ENCODE measurements around the gene ELN.

ELN gene

DNA sequence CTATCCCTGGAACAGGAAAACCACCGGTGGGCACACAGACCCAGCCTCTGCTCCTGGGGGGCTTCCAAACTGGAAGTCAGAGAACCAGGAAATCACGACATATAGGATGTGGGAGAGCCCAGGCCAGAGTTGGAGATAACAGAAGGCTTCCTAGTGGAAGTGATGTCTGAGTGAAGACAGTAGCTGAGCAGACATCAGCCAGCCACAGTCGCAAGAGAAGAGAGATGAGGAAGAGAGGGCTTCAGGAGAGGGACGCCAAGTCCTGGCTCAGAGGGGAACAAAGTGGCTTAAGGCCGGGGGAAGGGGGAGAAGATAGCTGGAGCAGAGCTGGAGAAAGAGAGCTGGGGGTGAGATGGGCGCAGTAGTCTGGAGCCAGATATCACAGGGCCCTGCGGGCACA is 30.9 kb upstream of the ELN start:
- POLR2A ChIA-PET = interaction anchor here (0.9 kb wide), 1 partner anchor 9 kb away, joined by 3 read pairs; no protein-coding TSS in a partner anchor
- CTCF ChIA-PET = interaction anchor here (1.0 kb wide), 1 partner anchor 30 kb away, joined by 4 read pairs; no protein-coding TSS in a partner anchor
- DNase-seq (ENCODE audit: extremely low spot score) = no peak
- TF ChIP-seq ELF4 (IDR thresholded peaks at IDR 0.05) = no peak
- TF ChIP-seq L3MBTL2 (conservative IDR thresholded peaks at IDR 0.05) = no peak
- TF ChIP-seq BHLHE40 (IDR thresholded peaks at IDR 0.05; ENCODE audit: borderline replicate concordance) = no peak
- no peak for TF ChIP-seq ARNT (IDR thresholded peaks at IDR 0.05)

DNA sequence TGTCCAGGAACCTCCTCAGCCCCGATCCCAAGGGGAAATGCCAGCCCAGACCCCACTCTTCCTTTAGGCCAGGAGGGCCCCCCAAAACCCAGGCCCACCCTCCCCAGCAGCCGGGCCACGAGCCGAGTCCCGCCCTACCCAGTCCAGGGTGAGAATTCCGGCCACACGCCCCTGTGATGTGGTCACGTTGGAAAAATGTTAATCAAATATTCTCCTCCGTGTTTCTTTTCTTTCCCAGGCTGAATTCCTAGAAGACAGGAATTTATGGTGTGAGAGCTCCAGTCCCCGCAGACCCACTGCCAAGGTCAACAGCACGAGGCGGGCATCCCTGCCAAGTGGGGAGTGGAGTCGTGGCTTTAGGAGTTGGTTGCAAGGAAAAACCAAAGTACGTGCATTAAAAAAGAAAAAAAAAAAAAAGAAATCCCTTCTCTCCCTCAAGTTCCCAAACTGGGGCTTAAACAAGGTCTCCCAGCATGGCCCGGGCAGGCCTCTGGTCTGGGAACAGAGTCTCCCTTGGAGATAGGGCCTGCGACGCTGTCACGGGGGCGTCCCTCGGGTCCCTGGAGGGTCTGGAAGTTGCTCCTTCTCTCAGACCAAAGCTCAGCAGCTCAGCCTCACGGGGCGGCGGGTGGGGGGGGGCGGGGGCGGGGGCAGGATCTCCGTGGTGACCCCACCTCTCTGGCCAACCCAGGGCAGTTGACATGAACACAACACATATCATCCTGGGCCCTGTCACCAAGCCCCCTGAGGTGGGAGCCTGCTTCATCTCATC is 28.1 kb upstream of the ELN start:
- CTCF ChIA-PET = interaction anchor here (1.6 kb wide), 1 partner anchor 21 kb away, joined by 3 read pairs; no protein-coding TSS in a partner anchor
- TF ChIP-seq SP1 (IDR thresholded peaks at IDR 0.05) = no peak
- no peak for TF ChIP-seq FOXK2 (IDR thresholded peaks at IDR 0.05)
- no peak for TF ChIP-seq LEF1 (IDR thresholded peaks at IDR 0.05; ENCODE audit: borderline replicate concordance)
- TF ChIP-seq NFRKB (IDR thresholded peaks at IDR 0.05) = no peak
- no peak for TF ChIP-seq FOXM1 (IDR thresholded peaks at IDR 0.05; ENCODE audit: borderline replicate concordance)
- TF ChIP-seq L3MBTL2 (conservative IDR thresholded peaks at IDR 0.05) = no peak
- TF ChIP-seq HDGF (IDR thresholded peaks at IDR 0.05; ENCODE audit: borderline replicate concordance) = no peak
- TF ChIP-seq TARDBP (IDR thresholded peaks at IDR 0.05) = no peak
- TF ChIP-seq CTBP1 (IDR thresholded peaks at IDR 0.05; ENCODE audit: borderline replicate concordance) = no peak
- TF ChIP-seq ARNT (IDR thresholded peaks at IDR 0.05) = no peak
- no peak for TF ChIP-seq FOXA1 (IDR thresholded peaks at IDR 0.05)
- no peak for TF ChIP-seq BHLHE40 (IDR thresholded peaks at IDR 0.05; ENCODE audit: borderline replicate concordance)
- no peak for TF ChIP-seq ZNF384 (IDR thresholded peaks at IDR 0.05)
- TF ChIP-seq, protein P1, sequence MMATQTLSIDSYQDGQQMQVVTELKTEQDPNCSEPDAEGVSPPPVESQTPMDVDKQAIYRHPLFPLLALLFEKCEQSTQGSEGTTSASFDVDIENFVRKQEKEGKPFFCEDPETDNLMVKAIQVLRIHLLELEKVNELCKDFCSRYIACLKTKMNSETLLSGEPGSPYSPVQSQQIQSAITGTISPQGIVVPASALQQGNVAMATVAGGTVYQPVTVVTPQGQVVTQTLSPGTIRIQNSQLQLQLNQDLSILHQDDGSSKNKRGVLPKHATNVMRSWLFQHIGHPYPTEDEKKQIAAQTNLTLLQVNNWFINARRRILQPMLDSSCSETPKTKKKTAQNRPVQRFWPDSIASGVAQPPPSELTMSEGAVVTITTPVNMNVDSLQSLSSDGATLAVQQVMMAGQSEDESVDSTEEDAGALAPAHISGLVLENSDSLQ (IDR thresholded peaks at IDR 0.05) = no peak
- TF ChIP-seq SUZ12 (IDR thresholded peaks at IDR 0.05) = no peak
- no peak for TF ChIP-seq ELF4 (IDR thresholded peaks at IDR 0.05)
- DNase-seq (ENCODE audit: extremely low spot score) = no peak
- POLR2A ChIA-PET = no interaction called here

DNA sequence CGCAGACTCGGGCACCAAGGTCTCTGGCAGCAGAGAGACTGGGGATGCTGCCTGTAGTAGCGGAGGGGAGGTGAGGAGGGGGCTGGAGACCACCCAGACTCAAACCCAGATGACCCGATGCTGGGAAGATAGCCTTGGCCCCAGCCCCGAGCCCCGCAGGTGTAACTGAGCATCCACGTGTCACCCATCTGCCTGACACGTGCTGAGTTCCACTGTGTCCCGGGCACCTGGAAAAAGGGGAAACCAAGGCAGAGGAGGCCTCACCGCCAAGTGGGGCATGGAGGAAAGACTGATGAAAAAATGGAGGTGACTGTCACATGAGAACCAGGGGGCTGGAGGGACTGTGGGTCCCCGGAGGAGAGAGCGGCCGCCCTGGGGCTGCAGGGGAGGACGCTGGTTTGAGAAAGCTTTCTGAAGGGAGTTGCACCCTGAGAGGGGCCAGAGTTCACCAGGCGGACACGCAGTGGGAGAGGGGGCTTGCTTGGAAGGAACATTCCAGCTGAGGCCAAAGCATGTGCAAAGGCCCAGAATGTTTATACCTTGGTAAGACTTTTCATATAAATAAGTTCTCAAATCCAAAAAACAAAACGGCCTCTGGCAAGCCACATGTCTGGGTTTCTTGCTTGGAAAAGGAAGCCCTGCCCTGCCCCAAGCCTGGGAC is 27.4 kb upstream of the ELN start:
- no peak for TF ChIP-seq TARDBP (IDR thresholded peaks at IDR 0.05)
- TF ChIP-seq FOXM1 (IDR thresholded peaks at IDR 0.05; ENCODE audit: borderline replicate concordance) = no peak
- no peak for TF ChIP-seq ARNT (IDR thresholded peaks at IDR 0.05)
- no peak for TF ChIP-seq CTBP1 (IDR thresholded peaks at IDR 0.05; ENCODE audit: borderline replicate concordance)
- TF ChIP-seq BHLHE40 (IDR thresholded peaks at IDR 0.05; ENCODE audit: borderline replicate concordance) = no peak
- no peak for TF ChIP-seq LEF1 (IDR thresholded peaks at IDR 0.05; ENCODE audit: borderline replicate concordance)
- no peak for TF ChIP-seq FOXA1 (IDR thresholded peaks at IDR 0.05)
- no peak for TF ChIP-seq FOXK2 (IDR thresholded peaks at IDR 0.05)
- TF ChIP-seq NFRKB (IDR thresholded peaks at IDR 0.05) = no peak
- TF ChIP-seq L3MBTL2 (conservative IDR thresholded peaks at IDR 0.05) = no peak
- no peak for TF ChIP-seq SP1 (IDR thresholded peaks at IDR 0.05)
- TF ChIP-seq ELF4 (IDR thresholded peaks at IDR 0.05) = no peak
- no peak for TF ChIP-seq ZNF384 (IDR thresholded peaks at IDR 0.05)
- POLR2A ChIA-PET = no interaction called here
- CTCF ChIA-PET = interaction anchor here (1.6 kb wide), 1 partner anchor 22 kb away, joined by 3 read pairs; no protein-coding TSS in a partner anchor

DNA sequence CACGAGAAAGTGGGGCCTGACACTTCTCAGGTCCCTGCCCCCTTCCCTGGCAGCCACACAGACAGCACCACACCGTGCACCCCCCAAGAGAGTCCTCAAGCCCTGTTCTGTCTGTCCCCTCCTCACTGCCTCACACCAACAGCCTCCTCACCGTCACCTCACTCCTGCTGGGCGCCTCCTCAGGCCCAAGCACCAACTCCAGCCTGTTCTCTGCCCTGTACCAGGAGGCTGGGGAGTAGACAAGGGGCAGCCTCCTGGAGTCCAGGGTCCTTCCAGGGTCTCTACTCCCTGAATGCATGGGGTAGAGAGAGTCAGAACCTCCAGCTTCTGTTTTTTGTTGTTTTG is 26.9 kb upstream of the ELN start:
- ChIA-PET CTCF (interaction anchor here (1.6 kb wide), 1 partner anchor 22 kb away, joined by 3 read pairs; no protein-coding TSS in a partner anchor), POLR2A (no interaction called here)
- TF ChIP-seq SUZ12 (IDR thresholded peaks at IDR 0.05) = no peak
- TF ChIP-seq CTBP1 (IDR thresholded peaks at IDR 0.05; ENCODE audit: borderline replicate concordance) = no peak
- TF ChIP-seq FOXM1 (IDR thresholded peaks at IDR 0.05; ENCODE audit: borderline replicate concordance) = no peak
- TF ChIP-seq L3MBTL2 (conservative IDR thresholded peaks at IDR 0.05) = no peak
- TF ChIP-seq SP1 (IDR thresholded peaks at IDR 0.05) = no peak
- TF ChIP-seq, protein P1 (IDR thresholded peaks at IDR 0.05) = no peak
- TF ChIP-seq BHLHE40 (IDR thresholded peaks at IDR 0.05; ENCODE audit: borderline replicate concordance) = no peak
- TF ChIP-seq LEF1 (IDR thresholded peaks at IDR 0.05; ENCODE audit: borderline replicate concordance) = no peak
- no peak for TF ChIP-seq ARNT (IDR thresholded peaks at IDR 0.05)
- TF ChIP-seq FOXA1 (IDR thresholded peaks at IDR 0.05) = no peak
- TF ChIP-seq TARDBP (IDR thresholded peaks at IDR 0.05) = no peak
- TF ChIP-seq ELF4 (IDR thresholded peaks at IDR 0.05) = no peak
- TF ChIP-seq HDGF (IDR thresholded peaks at IDR 0.05; ENCODE audit: borderline replicate concordance) = no peak
- no peak for TF ChIP-seq FOXK2 (IDR thresholded peaks at IDR 0.05)
- no peak for TF ChIP-seq NFRKB (IDR thresholded peaks at IDR 0.05)
- no peak for TF ChIP-seq ZNF384 (IDR thresholded peaks at IDR 0.05)
- DNase-seq (ENCODE audit: extremely low spot score) = no peak

More for the DNA sequence above, 27.4 kb upstream of the ELN start:
- no peak for DNase-seq (ENCODE audit: extremely low spot score)

DNA sequence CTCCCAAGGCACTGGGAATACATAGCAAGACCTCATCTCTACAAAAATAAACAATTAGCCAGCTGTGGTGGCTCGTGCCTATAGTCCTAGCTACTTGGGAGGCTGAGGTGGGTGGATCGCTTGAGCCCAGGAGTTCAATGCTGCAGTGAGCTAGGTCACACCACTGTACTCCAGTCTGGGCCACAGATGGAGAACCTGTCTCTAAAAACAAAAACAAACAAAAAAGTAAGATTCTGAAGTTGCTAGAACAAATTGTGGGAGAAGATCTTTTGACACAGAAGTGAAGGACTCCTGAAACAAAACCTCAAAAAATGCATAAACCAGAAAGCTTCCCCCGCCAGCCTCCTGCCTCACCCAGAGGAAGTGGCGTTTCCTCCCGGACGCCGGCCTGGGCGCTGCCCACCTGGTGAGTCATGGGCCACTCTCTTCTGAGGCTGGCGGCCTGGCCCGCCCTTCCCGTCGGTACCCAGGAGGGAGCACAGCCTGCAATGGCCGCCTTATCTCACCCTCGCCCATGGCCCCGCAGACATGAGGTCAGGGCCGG is 25.4 kb upstream of the ELN start:
- TF ChIP-seq BHLHE40 (IDR thresholded peaks at IDR 0.05; ENCODE audit: borderline replicate concordance) (no peak), LEF1 (IDR thresholded peaks at IDR 0.05; ENCODE audit: borderline replicate concordance) (no peak), CTBP1 (IDR thresholded peaks at IDR 0.05; ENCODE audit: borderline replicate concordance) (no peak), FOXK2 (IDR thresholded peaks at IDR 0.05) (no peak), NFRKB (IDR thresholded peaks at IDR 0.05) (no peak), L3MBTL2 (conservative IDR thresholded peaks at IDR 0.05) (no peak), SUZ12 (IDR thresholded peaks at IDR 0.05) (no peak), ARNT (IDR thresholded peaks at IDR 0.05) (no peak), ZNF384 (IDR thresholded peaks at IDR 0.05) (no peak), SP1 (IDR thresholded peaks at IDR 0.05) (no peak), HDGF (IDR thresholded peaks at IDR 0.05; ENCODE audit: borderline replicate concordance) (no peak)
- TF ChIP-seq, protein P1 (IDR thresholded peaks at IDR 0.05) = no peak
- POLR2A ChIA-PET = no interaction called here
- CTCF ChIA-PET = no interaction called here
- no peak for DNase-seq (ENCODE audit: extremely low spot score)
